ENCODE results near the gene PRKCH.

The PRKCH gene

DNA sequence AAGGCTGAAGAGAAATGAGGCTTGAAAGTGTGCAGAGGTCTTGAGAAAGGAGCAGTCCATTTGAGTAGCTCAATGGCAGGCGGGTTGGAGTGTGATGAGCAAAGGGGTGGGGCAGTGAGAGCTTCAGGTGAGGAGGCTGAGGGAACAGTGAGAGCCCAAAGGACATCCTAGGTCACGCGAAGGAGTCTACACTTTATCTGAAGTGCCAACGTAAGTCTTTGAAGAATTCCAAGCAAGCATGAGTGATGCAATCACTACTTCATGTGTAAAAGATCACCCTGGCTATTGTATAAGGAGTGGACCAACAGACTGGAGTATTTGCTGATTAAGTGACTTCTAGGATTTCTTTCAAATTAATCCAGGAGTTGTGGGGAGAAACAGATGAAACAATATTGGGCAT lies 214.1 kb downstream of the PRKCH start:
- TF ChIP-seq, protein P1, sequence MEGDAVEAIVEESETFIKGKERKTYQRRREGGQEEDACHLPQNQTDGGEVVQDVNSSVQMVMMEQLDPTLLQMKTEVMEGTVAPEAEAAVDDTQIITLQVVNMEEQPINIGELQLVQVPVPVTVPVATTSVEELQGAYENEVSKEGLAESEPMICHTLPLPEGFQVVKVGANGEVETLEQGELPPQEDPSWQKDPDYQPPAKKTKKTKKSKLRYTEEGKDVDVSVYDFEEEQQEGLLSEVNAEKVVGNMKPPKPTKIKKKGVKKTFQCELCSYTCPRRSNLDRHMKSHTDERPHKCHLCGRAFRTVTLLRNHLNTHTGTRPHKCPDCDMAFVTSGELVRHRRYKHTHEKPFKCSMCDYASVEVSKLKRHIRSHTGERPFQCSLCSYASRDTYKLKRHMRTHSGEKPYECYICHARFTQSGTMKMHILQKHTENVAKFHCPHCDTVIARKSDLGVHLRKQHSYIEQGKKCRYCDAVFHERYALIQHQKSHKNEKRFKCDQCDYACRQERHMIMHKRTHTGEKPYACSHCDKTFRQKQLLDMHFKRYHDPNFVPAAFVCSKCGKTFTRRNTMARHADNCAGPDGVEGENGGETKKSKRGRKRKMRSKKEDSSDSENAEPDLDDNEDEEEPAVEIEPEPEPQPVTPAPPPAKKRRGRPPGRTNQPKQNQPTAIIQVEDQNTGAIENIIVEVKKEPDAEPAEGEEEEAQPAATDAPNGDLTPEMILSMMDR (IDR thresholded peaks at IDR 0.05; ENCODE audit: insufficient read depth, low read depth, low read length, missing control alignments), result no peak
- H3K4me3 ChIP-seq (ENCODE audit: low read length), result no peak overlapping the region
- DNase-seq (ENCODE audit: low read depth), result no peak

DNA sequence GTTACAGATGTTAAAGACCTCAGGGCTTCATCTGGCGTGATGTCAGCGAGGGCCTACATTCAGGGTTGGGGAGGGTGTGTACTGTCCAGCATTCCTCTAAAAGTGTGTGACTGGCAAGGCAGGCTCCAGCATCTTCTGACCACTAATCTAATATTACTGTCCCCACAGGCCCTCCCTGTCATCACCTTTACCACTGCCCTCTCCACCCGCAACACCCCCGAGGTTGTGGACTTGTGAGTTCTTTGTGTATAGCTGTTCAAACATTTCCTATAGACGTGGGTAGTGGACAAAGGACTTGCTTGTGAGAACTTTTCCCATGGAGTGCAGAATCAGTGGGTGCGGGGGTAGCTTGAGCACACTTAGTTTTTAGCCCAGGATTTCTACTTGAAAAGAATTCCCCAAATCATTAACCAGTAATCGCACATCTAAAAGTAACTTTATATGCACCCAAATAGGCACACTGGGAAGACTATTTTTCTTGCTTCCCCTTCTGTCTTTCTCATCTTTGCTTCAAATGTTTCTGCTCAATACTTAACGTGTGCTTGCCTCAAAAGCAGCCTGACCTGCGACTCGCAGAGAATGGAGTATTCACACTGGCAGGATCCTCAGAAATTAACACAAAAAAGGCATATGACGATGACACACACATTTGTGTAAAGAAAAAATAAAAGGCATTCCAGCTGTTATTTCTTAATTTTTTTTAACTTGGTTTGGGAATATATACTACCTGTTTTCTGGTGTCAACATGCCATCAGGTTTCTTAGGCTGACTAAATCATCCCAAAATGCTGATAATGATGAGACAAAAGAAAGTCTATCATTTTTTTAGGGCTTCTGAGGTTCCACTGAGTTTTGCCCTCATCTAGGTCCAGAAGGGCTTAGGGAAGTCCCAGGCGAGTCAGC lies 215.5 kb downstream of the PRKCH start:
- TF ChIP-seq, protein P1 (IDR thresholded peaks at IDR 0.05; ENCODE audit: insufficient read depth, low read depth, low read length, missing control alignments), result no peak
- no peak for DNase-seq (ENCODE audit: low read depth)

DNA sequence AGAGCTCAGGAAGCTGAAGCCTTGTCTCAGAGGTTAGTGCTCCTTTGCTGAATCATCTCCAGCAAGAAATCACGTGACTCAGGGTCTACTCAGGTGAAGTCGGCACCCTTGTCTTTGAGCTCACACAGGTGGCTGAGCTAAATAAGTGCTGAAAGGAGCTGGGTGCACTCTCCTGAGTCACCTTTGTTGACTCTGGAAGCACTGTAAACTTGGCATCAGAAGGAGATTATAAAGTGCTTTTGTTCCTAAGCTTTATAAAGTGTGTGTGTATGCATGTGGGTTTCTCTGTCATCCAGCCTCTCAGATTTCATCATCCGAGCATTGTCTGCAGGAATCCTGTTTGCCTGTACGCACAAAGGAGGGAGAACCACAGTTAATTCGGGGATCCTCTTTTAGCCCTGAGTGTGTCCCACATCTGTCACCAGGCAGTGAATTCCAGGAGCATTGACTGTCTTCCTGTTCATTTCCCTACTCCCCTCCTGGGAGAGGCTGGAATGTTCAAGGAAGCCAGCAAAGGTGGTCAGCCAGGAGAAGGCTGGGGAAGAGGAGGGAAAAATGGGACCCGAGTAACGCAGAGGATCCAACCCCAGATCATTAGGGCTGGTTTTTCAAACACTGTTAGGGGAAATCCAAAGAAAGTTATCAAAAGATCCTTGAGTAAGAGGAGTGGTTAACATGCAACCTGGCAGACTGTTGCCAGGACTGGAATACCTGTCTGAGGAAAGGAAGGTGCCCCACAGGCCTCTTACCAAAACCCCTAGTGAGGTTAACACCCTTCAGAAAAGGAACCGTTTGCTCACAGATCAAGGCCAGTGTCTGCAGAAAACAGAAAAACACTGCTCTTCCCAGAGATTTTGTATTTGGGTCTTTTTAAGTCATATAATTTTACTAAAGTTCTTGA lies 216.4 kb downstream of the PRKCH start:
- H3K4me3 ChIP-seq (ENCODE audit: low read length), result no peak overlapping the region
- peak; percentile 99 for DNase-seq (ENCODE audit: low read depth)
- TF ChIP-seq, protein P1 (IDR thresholded peaks at IDR 0.05; ENCODE audit: insufficient read depth, low read depth, low read length, missing control alignments), result no peak

More for the DNA sequence above, 215.5 kb downstream of the PRKCH start:
- no peak overlapping the region for H3K4me3 ChIP-seq (ENCODE audit: low read length)

DNA sequence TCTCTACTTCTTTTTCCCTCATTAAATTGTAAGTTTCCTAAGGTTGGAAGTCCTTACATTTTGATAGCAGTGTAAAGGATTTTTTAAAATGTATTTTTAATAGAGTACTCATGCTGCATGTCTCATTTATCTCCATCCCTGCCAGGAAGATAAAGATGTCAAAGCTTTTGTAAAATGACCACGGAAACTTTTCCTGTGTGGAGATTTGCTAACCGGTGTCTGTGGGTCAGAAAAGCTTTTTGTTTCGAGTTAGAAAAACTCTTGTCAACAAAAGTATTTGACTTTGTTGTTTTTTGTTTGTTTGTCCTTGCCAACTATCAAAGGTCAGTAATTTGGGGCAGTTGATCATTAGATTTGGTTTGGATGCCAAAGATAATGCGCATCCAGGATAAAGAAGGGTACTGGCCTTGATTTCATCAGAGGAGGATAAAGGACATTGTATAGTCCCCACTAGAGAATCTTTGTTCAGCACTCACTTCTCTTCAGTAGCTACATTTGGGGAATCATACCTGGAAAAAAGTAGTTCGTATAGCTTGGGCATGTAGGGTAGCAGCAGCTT lies 217.2 kb downstream of the PRKCH start:
- TF ChIP-seq, protein P1 (IDR thresholded peaks at IDR 0.05; ENCODE audit: insufficient read depth, low read depth, low read length, missing control alignments), result no peak
- DNase-seq (ENCODE audit: low read depth), result no peak

DNA sequence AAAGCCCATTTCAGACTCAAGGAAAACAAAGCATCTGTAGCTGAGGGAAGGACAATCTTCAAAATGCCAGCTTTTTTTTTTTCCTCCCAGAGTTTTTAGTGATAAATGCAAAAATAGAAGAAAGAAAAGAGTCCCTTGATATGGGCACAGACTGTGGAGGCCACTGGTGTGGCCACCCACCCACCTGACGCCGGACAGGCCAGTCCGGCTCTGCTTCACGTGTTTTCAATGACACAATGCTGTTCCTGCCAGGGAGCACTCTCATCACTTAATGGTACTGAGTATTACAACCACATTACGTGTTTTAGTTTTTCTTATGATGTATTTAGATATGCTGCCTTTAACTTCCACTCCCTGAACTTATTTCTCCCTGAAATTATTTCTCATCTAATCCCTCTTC lies 218.3 kb downstream of the PRKCH start:
- DNase-seq (ENCODE audit: low read depth), result no peak
- TF ChIP-seq, protein P1 (IDR thresholded peaks at IDR 0.05; ENCODE audit: insufficient read depth, low read depth, low read length, missing control alignments), result no peak
- no peak overlapping the region for H3K4me3 ChIP-seq (ENCODE audit: low read length)

More for the DNA sequence above, 217.2 kb downstream of the PRKCH start:
- H3K4me3 ChIP-seq (ENCODE audit: low read length), result no peak overlapping the region

DNA sequence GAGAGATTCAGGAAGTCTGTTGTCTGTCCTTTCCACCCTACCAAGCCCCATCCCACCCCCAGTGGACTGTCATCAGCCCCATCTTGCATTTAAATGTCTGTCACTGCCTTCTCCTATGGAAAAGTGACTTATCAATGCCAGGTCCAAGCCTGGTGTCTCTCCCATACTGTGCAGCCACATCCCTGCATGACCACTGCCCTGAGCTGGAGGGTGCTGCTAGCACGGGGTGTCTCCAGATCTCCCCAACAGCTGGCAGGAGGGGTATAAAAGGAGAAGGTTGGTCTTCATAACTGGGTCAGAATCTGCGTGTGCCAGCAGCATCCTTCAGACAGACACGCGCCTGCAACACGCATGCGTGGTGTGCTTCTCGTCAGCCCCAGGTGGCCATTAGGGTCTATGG lies 219.6 kb downstream of the PRKCH start:
- DNase-seq (ENCODE audit: low read depth), result no peak
- no peak overlapping the region for H3K4me3 ChIP-seq (ENCODE audit: low read length)
- TF ChIP-seq, protein P1 (IDR thresholded peaks at IDR 0.05; ENCODE audit: insufficient read depth, low read depth, low read length, missing control alignments), result no peak

Measured in epithelial cell of esophagus (primary cell).